ENCODE data around the gene HNRNPA3.
"Not testable (repeated sequence)": the region's sequence is repeated elsewhere in the genome, so short reads cannot be mapped to it uniquely, and the experiment has no call there.

The HNRNPA3 gene

GRCh38 chr2:177232098-177232704 lies 19.6 kb downstream of the HNRNPA3 start:
- no peak for DNase-seq (ENCODE audit: low read depth in 2 of 3, low spot score in 2 of 3)

GRCh38 chr2:177234267-177234666 lies 21.7 kb downstream of the HNRNPA3 start:
- no peak for DNase-seq (ENCODE audit: low read depth in 2 of 3, low spot score in 2 of 3)

GRCh38 chr2:177235855-177236437 lies 23.4 kb downstream of the HNRNPA3 start:
- DNase-seq (ENCODE audit: low read depth in 2 of 3, low spot score in 2 of 3), result no peak

- DNase-seq (ENCODE audit: low read depth in 2 of 3, low spot score in 2 of 3), result no peak
Observed at GRCh38 chr2:177237932-177238331, 25.3 kb downstream of the HNRNPA3 start.

GRCh38 chr2:177239053-177239452 lies 26.5 kb downstream of the HNRNPA3 start:
- no peak for DNase-seq (ENCODE audit: low read depth in 2 of 3, low spot score in 2 of 3)

- DNase-seq (ENCODE audit: low read depth in 2 of 3, low spot score in 2 of 3), result no peak
Observed at GRCh38 chr2:177239932-177240630, 27.5 kb downstream of the HNRNPA3 start.

GRCh38 chr2:177241711-177242120 lies 29.1 kb downstream of the HNRNPA3 start:
- no peak for DNase-seq (ENCODE audit: low read depth in 2 of 3, low spot score in 2 of 3)

- no peak for DNase-seq (ENCODE audit: low read depth in 2 of 3, low spot score in 2 of 3)
Observed at GRCh38 chr2:177242121-177242987, 29.8 kb downstream of the HNRNPA3 start.

- DNase-seq (ENCODE audit: low read depth in 2 of 3, low spot score in 2 of 3), result no peak
Observed at GRCh38 chr2:177243073-177243472, 30.5 kb downstream of the HNRNPA3 start.

GRCh38 chr2:177243476-177243875 lies 30.9 kb downstream of the HNRNPA3 start:
- DNase-seq (ENCODE audit: low read depth in 2 of 3, low spot score in 2 of 3), result no peak

- no peak for DNase-seq (ENCODE audit: low read depth in 2 of 3, low spot score in 2 of 3)
Observed at GRCh38 chr2:177244244-177244771, 31.7 kb downstream of the HNRNPA3 start.

GRCh38 chr2:177245010-177245422 lies 32.4 kb downstream of the HNRNPA3 start:
- DNase-seq (ENCODE audit: low read depth in 2 of 3, low spot score in 2 of 3), result no peak

- no peak for DNase-seq (ENCODE audit: low read depth in 2 of 3, low spot score in 2 of 3)
Observed at GRCh38 chr2:177246000-177246399, 33.4 kb downstream of the HNRNPA3 start.

GRCh38 chr2:177246523-177247030 lies 34.0 kb downstream of the HNRNPA3 start:
- not testable (repeated sequence) for DNase-seq (ENCODE audit: low read depth in 2 of 3, low spot score in 2 of 3)

- no peak for DNase-seq (ENCODE audit: low read depth in 2 of 3, low spot score in 2 of 3)
Observed at GRCh38 chr2:177247693-177248262, 35.2 kb downstream of the HNRNPA3 start.

GRCh38 chr2:177249038-177249437 lies 36.4 kb downstream of the HNRNPA3 start:
- no peak for DNase-seq (ENCODE audit: low read depth in 2 of 3, low spot score in 2 of 3)

GRCh38 chr2:177250461-177250860 lies 37.9 kb downstream of the HNRNPA3 start:
- DNase-seq (ENCODE audit: low read depth in 2 of 3, low spot score in 2 of 3), result no peak

GRCh38 chr2:177251165-177251542 lies 38.6 kb downstream of the HNRNPA3 start:
- no peak for DNase-seq (ENCODE audit: low read depth in 2 of 3, low spot score in 2 of 3)

GRCh38 chr2:177252808-177253531 lies 40.4 kb downstream of the HNRNPA3 start:
- DNase-seq (ENCODE audit: low read depth in 2 of 3, low spot score in 2 of 3), result no peak

GRCh38 chr2:177253704-177254103 lies 41.1 kb downstream of the HNRNPA3 start:
- DNase-seq (ENCODE audit: low read depth in 2 of 3, low spot score in 2 of 3), result no peak
